Midbrain (tissue), 1 donor: Measurements from ENCODE around the gene WFDC10B.
"Not testable (repeated sequence)": the region's sequence is repeated elsewhere in the genome, so short reads cannot be mapped to it uniquely, and the experiment has no call there.

Experiments used
- DNase-seq: peaks from one replicate; lab custom pipeline; 2025; lab: John Stamatoyannopoulos, UW

Gene WFDC10B

GRCh38 chr20:45704969-45705637, at the start of gene WFDC10B:
Gene WFDC10B, minus strand, starts transcription at chr20:45705019. Its CDS starts 19,027 bp downstream, at chr20:45685992.
- no peak for DNase-seq

GRCh38 chr20:45752746-45753145, 47.9 kb upstream of the WFDC10B start:
- no peak for DNase-seq

DNA sequence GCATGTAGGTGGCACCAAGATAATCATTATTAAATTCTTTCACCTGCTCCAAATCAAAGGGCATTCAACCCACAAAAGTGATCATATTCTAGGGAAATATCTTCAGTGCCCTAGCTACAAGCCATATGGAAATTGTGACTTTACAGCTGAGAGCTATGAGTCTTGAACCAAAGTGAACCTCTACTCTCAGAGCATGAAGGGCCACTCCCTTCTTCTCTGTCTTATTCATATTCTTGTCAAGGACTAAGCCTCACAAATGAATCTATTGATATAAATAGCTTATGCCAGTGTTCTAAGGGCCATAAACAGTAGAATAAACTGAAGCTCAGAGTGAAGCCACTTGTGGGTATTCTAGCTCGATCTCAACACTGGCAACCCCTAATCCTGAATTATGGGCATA, 46.9 kb upstream of the WFDC10B start:
- DNase-seq: no peak

GRCh38 chr20:45745015-45745414, 40.2 kb upstream of the WFDC10B start:
- DNase-seq: no peak

DNA sequence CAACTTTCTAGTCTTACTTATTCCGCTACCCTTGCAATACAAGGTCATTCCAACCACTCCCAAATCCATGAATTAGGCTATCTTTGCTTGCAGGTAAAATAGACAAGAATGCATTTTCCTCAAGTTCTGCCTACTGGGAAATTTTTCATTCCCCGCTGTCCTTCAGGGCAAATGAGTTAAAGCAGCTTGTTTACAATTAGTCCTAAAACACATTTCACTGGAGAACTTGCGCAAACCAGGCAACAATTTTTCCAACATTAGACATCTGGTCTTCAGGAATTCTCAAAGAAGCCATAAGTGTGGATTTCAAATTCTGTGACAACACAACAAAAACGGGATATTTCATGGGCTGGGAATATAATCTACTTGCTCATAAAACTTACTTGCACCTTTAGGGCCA, 37.8 kb upstream of the WFDC10B start:
- no peak for DNase-seq

- no peak for DNase-seq
Observed at GRCh38 chr20:45735988-45736387, 31.2 kb upstream of the WFDC10B start.

GRCh38 chr20:45735552-45735951, 30.7 kb upstream of the WFDC10B start:
- DNase-seq: no peak

DNA sequence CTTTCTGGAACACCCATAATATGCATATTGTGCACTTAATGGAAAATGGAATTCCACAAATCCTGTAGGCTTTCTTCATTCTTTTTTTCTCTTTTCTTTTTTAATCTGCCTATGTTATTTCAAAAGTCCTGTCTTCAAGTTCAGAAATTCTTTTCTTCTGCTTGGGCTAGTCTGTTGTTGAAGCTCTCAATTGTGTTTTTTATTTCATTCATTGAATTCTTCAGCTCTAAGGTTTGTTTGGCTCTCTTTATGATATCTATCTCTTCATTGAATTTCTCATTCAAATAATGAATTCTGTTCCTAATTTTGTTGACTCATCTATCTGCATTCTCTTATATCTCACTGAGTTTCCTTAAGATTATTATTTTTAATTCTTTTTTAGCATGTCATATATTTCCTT, 27.4 kb upstream of the WFDC10B start:
- DNase-seq: no peak

- DNase-seq: no peak
Observed at GRCh38 chr20:45727044-45727443, 22.2 kb upstream of the WFDC10B start.

DNA sequence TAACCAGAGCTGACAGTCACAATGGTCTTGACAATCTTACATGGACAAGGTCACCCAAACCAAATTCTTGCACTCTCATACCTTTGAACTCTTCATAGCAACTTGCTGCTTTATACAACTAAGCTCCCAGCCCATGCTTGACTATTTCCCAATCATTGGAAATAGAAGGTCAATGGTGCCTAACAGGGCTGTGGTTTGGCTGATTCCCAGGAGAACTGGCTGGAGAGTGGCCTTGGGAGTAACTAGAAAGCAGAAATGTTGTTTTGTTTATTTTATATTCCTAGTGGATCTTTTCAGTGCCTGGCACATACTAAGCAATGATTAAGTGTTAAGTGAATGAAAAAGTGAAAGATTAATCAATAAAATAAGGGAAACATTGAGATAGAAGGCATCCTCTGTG, 20.3 kb upstream of the WFDC10B start:
- DNase-seq: no peak

DNA sequence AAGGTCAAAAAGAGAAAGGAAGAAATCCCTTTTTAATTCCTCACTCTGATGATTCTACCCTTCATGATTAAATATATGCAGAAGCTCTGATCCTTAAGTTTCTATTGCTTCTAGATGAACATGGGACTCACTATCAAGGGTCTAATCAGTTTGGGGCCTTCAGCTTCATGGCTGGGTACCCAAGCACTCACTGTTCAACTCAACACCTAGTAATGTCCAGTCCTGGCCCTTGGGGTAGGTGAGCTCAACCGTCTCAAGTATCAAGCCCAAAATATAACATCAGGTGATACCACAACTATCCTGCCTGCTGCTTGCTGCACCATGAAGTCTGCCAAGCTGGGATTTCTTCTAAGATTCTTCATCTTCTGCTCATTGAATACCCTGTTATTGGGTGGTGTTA, 17.2 kb upstream of the WFDC10B start, which contains the start of gene SPINT4:
Gene SPINT4, plus strand, starts transcription at position 301 of the 400 bp plus-strand sequence. Its CDS starts 21 bp downstream, at position 322.
- no peak for DNase-seq

- not testable (repeated sequence) for DNase-seq
Observed at GRCh38 chr20:45716141-45716688, 11.4 kb upstream of the WFDC10B start.

DNA sequence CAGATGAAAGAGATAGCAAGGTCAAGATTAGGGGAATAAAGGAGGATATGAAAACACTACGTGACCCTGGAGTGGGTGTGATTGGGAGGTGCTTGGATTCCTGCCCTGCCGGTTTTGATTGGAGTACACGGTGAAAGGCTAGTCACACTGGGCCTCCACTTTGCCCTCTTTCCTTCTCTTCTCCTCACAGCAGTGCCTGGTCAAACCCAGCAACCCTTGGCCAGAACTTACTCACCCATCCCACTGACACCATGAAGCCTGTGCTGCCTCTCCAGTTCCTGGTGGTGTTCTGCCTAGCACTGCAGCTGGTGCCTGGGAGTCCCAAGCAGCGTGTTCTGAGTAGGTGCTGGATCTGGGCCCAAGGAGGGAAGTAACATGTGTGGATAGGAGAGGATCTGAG, 2.9 kb downstream of the WFDC10B start, which contains the start of gene WFDC13:
Gene WFDC13, plus strand, starts transcription at position 166 of the 400 bp plus-strand sequence. Its CDS starts 86 bp downstream, at position 252.
- DNase-seq: no peak

- no peak for DNase-seq
Observed at GRCh38 chr20:45701104-45701503, 3.7 kb downstream of the WFDC10B start.

GRCh38 chr20:45695496-45695895, 9.3 kb downstream of the WFDC10B start:
- DNase-seq: no peak

DNA sequence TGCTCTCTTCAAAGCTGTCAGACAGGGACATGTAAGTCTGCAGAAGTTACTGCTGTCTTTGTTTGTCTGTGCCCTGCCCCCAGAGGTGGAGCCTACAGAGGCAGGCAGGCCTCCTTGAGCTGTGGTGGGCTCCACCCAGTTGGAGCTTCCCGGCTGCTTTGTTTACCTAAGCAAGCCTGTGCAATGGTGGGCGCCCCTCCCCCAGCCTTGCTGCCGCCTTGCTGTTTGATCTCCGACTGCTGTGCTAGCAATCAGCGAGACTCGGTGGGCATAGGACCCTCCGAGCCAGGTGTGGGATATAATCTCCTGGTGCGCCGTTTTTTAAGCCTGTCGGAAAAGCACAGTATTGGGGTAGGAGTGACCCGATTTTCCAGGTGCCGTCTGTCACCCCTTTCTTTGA, 11.5 kb downstream of the WFDC10B start:
- DNase-seq: not testable (repeated sequence)

DNA sequence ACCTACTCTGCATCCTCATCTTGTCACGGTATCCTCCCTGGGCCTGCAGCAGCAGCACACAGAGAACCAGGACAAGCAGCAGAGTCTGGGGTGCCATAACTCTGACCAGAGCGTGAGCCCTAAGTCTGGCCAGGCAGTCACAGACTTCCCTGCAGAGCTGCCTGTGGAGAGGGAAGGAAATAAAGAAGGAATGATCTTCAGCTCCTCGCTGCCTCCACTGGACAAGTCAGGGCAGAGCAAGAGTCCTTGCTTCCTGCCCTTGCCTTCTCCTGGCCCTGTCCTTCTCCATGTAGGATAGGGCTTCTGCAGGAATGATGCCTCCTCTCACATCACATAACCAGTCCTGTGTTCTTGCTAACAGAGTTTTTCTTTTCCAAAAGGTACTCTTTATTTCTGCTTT, 18.9 kb downstream of the WFDC10B start:
- no peak for DNase-seq

- DNase-seq: no peak
Observed at GRCh38 chr20:45679650-45680049, 25.2 kb downstream of the WFDC10B start.

GRCh38 chr20:45672765-45673164, 32.1 kb downstream of the WFDC10B start:
- no peak for DNase-seq

GRCh38 chr20:45670139-45670538, 34.7 kb downstream of the WFDC10B start, which contains the start of gene WFDC11:
Gene WFDC11, minus strand, starts transcription at chr20:45670239. Its CDS starts 19,639 bp downstream, at chr20:45650600.
- no peak for DNase-seq

GRCh38 chr20:45657038-45657437, 47.8 kb downstream of the WFDC10B start:
- not testable (repeated sequence) for DNase-seq

DNA sequence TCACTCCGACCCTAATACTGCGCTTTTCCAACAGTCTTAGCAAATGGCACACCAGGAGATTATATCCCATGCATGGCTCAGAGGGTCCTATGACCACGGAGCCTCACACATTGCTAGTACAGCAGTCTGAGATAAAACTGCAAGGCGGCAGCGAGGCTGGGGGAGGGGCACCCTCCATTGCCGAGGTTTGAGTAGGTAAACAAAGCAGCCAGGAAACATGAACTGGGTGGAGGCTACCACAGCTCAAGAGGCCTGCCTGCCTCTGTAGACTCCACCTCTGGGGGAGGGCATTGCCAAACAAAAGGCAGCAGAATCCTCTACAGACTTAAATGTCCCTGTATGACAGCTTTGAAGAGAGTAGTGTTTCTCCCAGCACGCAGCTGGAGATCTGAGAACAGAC, 53.1 kb downstream of the WFDC10B start:
- DNase-seq: not testable (repeated sequence)

- no peak for DNase-seq
Observed at GRCh38 chr20:45649312-45649863, 55.4 kb downstream of the WFDC10B start.
